ENCODE data around the gene KRT86. TPM values are rescaled to one million over a fixed set of nuclear protein-coding genes. Genes with fewer than 3 reads are reported as not detected.

KRT86 gene
- total RNA-seq, 6 experiments from 2014 or later, result not detected

- H3K27me3 ChIP-seq, result peaks cover 0 to 6% of the 10 kb centered on the region in 2 donors
- TF ChIP-seq POLR2A (IDR thresholded peaks at IDR 0.05), result no peak
- no peak for TF ChIP-seq CTCF (IDR thresholded peaks at IDR 0.05)
- H3K27ac ChIP-seq, result no peak overlapping the region
- no peak for DNase-seq
- intact Hi-C loops (cut with DNase I), result no loop called here
- ATAC-seq, result no peak
- 83% methylated on average over 2 of the region's 5 CpGs for WGBS (ENCODE audit: insufficient coverage, low coverage, low lambda C conversion rate, missing lambda C conversion rate)
- no peaks in the 10 kb centered on the region for H3K9me3 ChIP-seq
- H3K4me1 ChIP-seq, result peaks cover 0 to 3% (median 0%) of the 10 kb centered on the region in 4 donors
- no peak overlapping the region for H3K4me3 ChIP-seq
- no peaks in the 10 kb centered on the region for H3K36me3 ChIP-seq
Measured at GRCh38 chr12:52310622-52311284, 36.3 kb downstream of the KRT86 start.

- no peak for DNase-seq
Measured at GRCh38 chr12:52311285-52311648, 36.8 kb downstream of the KRT86 start.

GRCh38 chr12:52312086-52312485 is 37.6 kb downstream of the KRT86 start:
- no peaks in the 10 kb centered on the region for H3K36me3 ChIP-seq
- intact Hi-C loops (cut with DNase I), result no loop called here
- ATAC-seq, result no peak

More at GRCh38 chr12:52311285-52311648, 36.8 kb downstream of the KRT86 start:
- Histone ChIP-seq H3K36me3 (no peaks in the 10 kb centered on the region), H3K9me3 (no peaks in the 10 kb centered on the region), H3K4me3 (no peak overlapping the region), H3K27ac (no peak overlapping the region), H3K27me3 (peaks cover 0 to 6% of the 10 kb centered on the region in 2 donors), H3K4me1 (peaks cover 0 to 3% (median 0%) of the 10 kb centered on the region in 4 donors)
- intact Hi-C loops (cut with DNase I), result no loop called here
- 73% methylated on average over 1 of the region's 3 CpGs for WGBS (ENCODE audit: insufficient coverage, low coverage, low lambda C conversion rate, missing lambda C conversion rate)
- TF ChIP-seq CTCF (IDR thresholded peaks at IDR 0.05), result no peak
- no peak for ATAC-seq

GRCh38 chr12:52313461-52313860 is 39.0 kb downstream of the KRT86 start:
- Histone ChIP-seq H3K36me3 (no peaks in the 10 kb centered on the region), H3K4me1 (peaks cover 0 to 2% (median 0%) of the 10 kb centered on the region in 4 donors), H3K27ac (no peak overlapping the region), H3K9me3 (no peaks in the 10 kb centered on the region), H3K27me3 (no peaks in the 10 kb centered on the region), H3K4me3 (no peak overlapping the region)
- intact Hi-C loops (cut with DNase I), result no loop called here
- WGBS (ENCODE audit: insufficient coverage, low coverage, low lambda C conversion rate, missing lambda C conversion rate), result 70% methylated on average over 2 of the region's 3 CpGs
- ATAC-seq, result no peak
- DNase-seq, result no peak
- TF ChIP-seq POLR2A (IDR thresholded peaks at IDR 0.05) (no peak), CTCF (IDR thresholded peaks at IDR 0.05) (no peak)

More at GRCh38 chr12:52312086-52312485, 37.6 kb downstream of the KRT86 start:
- 46% methylated on average over 4 of the region's 4 CpGs for WGBS (ENCODE audit: insufficient coverage, low coverage, low lambda C conversion rate, missing lambda C conversion rate)
- H3K9me3 ChIP-seq, result no peaks in the 10 kb centered on the region
- H3K27ac ChIP-seq, result no peak overlapping the region
- peaks cover 0 to 6% of the 10 kb centered on the region in 2 donors for H3K27me3 ChIP-seq
- no peak for DNase-seq
- no peak overlapping the region for H3K4me3 ChIP-seq
- TF ChIP-seq CTCF (IDR thresholded peaks at IDR 0.05) (no peak), POLR2A (IDR thresholded peaks at IDR 0.05) (no peak)
- peaks cover 0 to 3% (median 0%) of the 10 kb centered on the region in 4 donors for H3K4me1 ChIP-seq
